K562 (cell line): ENCODE results near the gene BAIAP2.

Source experiments
- JUND ChIP-seq, 2 experiments: IDR thresholded peaks; 2 replicates in 1 of 2; 3 replicates in 1 of 2; pipeline ENCODE4 v1.6.1; 2011; ENCODE audit warnings: borderline replicate concordance in 2 of 2, low read depth in 2 of 2, low read length in 2 of 2, improper control_type of control experiment in 1 of 2, missing biosample characterization in 1 of 2, missing genetic modification characterization in 1 of 2, missing genetic modification reagents in 1 of 2
- POLR2AphosphoS5 ChIP-seq: IDR thresholded peaks from 2 replicates; pipeline ENCODE4 v1.6.1; 2011; ENCODE audit warnings: mild to moderate bottlenecking, low read depth, low read length, moderate library complexity; ENCODE audit not compliant: control insufficient read depth, insufficient read depth
- TF ChIP-seq, protein P1 (sequence below), 3 experiments: IDR thresholded peaks in 2 of 3; conservative IDR thresholded peaks in 1 of 3; 2 replicates each; pipeline ENCODE4 v1.5.1; 2011 to 2012; ENCODE audit warnings: low read length in 3 of 3, mild to moderate bottlenecking in 3 of 3, control low read depth in 2 of 3, improper control_type of control experiment in 1 of 3, inconsistent platforms in 1 of 3, low read depth in 1 of 3, mixed read lengths in 1 of 3, moderate library complexity in 1 of 3; ENCODE audit not compliant: insufficient read depth in 2 of 3

DNA sequence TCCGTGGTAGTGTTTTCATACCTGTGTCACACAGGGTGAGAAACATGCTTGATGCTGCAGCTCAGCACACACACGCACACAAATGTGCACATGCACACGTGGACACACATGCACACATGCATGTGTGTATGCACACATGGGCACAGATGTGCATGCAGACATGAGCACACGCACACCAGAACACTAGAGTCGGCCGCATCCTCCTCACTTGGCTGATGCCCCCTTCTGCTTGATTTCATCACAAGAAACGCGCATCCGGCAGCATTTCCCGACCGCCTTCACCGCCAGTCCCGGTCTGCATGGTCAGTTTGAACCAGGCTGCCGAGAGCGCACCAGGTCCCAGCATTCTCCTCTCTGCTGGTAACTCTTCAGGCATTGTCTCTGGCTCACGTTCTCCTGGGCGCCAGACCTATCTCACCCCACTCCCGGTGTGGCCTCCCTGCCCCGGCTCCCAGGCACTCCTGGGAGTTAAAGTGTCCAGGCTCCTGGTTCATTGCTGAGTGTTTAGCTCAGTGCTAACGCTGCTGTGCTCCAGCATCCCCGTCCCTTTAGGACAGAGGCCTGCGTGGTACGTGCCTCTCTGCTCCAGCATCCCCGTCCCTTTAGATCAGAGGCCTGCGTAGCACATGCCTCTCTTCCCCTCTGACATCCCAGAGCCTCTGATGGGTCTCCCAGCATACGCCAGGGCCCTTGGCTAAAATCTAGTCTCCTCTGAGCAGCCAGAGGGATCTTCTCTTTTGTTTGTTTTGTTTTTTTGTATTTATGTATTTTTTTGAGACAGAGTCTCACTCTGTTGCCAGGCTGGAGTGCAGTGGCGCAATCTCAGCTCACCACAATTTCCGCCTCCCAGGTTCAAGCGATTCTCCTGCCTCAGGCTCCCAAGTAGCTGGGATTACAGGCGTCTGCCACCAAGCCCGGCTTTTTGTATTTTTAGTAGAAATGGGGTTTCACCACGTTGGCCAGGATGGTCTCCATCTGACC lies 16.0 kb downstream of the BAIAP2 start:
- TF ChIP-seq JUND (IDR thresholded peaks at IDR 0.05; ENCODE audit: borderline replicate concordance, low read depth, low read length), result no peak
- TF ChIP-seq JUND (tag; IDR thresholded peaks at IDR 0.05; ENCODE audit: borderline replicate concordance, low read depth, low read length), result no peak
- TF ChIP-seq, protein P1, sequence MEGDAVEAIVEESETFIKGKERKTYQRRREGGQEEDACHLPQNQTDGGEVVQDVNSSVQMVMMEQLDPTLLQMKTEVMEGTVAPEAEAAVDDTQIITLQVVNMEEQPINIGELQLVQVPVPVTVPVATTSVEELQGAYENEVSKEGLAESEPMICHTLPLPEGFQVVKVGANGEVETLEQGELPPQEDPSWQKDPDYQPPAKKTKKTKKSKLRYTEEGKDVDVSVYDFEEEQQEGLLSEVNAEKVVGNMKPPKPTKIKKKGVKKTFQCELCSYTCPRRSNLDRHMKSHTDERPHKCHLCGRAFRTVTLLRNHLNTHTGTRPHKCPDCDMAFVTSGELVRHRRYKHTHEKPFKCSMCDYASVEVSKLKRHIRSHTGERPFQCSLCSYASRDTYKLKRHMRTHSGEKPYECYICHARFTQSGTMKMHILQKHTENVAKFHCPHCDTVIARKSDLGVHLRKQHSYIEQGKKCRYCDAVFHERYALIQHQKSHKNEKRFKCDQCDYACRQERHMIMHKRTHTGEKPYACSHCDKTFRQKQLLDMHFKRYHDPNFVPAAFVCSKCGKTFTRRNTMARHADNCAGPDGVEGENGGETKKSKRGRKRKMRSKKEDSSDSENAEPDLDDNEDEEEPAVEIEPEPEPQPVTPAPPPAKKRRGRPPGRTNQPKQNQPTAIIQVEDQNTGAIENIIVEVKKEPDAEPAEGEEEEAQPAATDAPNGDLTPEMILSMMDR (IDR thresholded peaks at IDR 0.05 in 2 of 3, conservative IDR thresholded peaks at IDR 0.05 in 1 of 3; ENCODE audit: insufficient read depth in 2 of 3, low read depth in 1 of 3, low read length in 3 of 3), result no peak
- no peak for TF ChIP-seq POLR2AphosphoS5
